HL-60/S4 (cell line): ENCODE data around the gene SSBP3.

Source experiments
- in situ Hi-C: fragments of 300-500 bp; cut with MboI; formaldehyde crosslinking; loops from 2 replicates; pipeline ENCODE4 v1.14.3; 2022; ENCODE audit warnings: low sequenced_read_pairs

The SSBP3 gene

DNA sequence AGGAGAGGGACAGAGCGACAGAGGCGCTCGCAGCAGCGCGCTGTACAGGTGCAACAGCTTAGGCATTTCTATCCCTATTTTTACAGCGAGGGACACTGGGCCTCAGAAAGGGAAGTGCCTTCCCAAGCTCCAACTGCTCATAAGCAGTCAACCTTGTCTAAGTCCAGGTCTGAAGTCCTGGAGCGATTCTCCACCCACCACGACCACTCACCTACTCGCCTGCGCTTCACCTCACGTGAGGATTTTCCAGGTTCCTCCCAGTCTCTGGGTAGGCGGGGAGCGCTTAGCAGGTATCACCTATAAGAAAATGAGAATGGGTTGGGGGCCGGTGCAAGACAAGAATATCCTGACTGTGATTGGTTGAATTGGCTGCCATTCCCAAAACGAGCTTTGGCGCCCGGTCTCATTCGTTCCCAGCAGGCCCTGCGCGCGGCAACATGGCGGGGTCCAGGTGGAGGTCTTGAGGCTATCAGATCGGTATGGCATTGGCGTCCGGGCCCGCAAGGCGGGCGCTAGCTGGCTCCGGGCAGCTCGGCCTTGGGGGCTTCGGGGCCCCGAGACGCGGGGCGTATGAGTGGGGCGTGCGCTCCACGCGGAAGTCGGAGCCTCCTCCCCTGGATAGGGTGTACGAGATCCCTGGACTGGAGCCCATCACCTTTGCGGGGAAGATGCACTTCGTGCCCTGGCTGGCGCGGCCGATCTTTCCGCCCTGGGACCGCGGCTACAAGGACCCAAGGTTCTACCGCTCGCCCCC is 206.3 kb downstream of the SSBP3 start, which contains the start of the genes CYB5RL and MRPL37:
Gene CYB5RL, minus strand, starts transcription at position 266 of the 754 bp plus-strand sequence. CDS start 4,414 bp downstream, outside the sequence.
Gene MRPL37, plus strand, starts transcription at position 403 of the 754 bp plus-strand sequence. Its CDS starts 77 bp downstream, at position 480.
- in situ Hi-C loops, result no loop called here

DNA sequence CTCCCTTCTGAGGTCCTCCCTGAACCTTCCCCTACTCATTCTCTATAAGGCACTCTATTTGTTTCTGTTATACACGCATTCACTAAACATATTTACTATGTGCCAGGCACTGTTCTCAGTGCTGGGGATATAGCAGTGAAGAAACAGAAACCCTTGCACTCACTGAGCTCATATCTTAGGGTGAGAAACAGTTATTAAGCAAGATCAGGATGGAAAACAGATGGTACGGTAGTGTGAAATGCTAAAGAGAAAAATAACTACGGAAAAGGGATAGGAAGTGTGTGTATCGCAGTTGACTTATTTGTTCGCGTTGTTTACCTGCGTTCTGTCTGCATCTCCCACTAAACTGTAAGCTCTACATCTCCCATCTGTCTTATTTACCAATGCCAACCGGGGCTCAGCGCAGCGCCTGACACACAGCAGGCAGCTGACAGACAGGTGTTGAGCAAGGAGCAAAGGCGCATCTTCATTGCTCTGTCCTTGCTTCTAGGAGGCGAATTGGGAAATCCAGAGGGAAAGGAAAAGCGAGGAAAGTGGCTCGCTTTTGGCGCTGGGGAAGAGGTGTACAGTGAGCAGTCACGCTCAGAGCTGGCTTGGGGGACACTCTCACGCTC is 206.9 kb downstream of the SSBP3 start:
- in situ Hi-C loops, result no loop called here

GRCh38 chr1:54193453-54193852 is 212.7 kb downstream of the SSBP3 start:
- in situ Hi-C loops, result no loop called here

GRCh38 chr1:54191525-54191924 is 214.7 kb downstream of the SSBP3 start:
- in situ Hi-C loops, result no loop called here

DNA sequence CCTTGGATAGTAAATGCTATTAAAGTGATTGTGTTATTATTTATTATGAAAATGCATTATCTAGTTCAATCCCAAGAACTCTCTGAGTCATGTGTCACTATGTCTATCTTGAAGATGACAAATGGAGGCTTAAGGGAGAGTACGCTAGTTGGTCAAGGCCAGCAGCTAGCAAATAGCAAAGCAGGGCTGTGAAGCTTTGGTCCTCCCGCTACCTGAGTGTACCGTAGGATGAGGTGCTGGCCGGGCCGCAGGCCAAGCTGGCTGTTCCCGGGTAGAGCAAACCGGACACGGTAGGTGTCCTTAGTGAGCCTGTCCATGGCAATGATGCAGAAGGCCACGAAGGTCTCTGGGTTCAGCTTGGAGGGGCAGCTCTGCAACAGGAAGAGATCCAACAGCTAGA is 215.7 kb downstream of the SSBP3 start:
- in situ Hi-C loops, result no loop called here

GRCh38 chr1:54188291-54188690 is 217.9 kb downstream of the SSBP3 start:
- in situ Hi-C loops, result no loop called here

GRCh38 chr1:54186056-54186455 is 220.1 kb downstream of the SSBP3 start:
- in situ Hi-C loops, result no loop called here

DNA sequence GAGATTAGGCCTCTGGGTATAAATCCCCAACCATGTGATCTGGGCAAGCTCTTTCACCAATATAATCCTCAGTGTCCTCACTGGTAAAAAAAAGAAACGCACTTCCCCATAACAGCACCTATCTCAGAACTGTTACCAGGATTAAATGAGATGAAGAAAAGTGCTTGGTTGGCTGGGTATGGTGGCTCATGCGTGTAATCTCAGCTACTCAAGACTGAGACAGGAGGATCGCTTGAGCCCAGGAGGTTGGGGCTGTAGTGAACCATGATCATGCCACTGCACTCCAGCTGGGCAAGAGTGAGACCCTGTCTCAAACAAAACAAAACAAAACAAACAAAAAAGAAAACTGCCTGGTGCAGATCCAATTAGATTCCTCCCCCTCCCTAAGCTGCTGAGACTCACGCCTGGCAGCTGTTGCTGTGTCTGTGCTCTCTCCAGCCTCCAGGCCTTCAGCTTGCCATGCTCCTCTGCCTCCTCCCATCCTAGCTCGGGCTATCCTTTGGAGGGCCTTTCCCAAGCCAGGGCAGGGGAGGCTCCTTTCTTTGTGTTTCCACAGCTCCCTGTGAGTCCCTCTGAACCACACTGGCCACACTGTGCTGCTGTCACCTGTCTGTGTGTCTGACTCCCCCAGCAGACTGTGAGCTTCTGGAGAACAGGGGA is 225.4 kb downstream of the SSBP3 start:
- in situ Hi-C loops, result no loop called here

DNA sequence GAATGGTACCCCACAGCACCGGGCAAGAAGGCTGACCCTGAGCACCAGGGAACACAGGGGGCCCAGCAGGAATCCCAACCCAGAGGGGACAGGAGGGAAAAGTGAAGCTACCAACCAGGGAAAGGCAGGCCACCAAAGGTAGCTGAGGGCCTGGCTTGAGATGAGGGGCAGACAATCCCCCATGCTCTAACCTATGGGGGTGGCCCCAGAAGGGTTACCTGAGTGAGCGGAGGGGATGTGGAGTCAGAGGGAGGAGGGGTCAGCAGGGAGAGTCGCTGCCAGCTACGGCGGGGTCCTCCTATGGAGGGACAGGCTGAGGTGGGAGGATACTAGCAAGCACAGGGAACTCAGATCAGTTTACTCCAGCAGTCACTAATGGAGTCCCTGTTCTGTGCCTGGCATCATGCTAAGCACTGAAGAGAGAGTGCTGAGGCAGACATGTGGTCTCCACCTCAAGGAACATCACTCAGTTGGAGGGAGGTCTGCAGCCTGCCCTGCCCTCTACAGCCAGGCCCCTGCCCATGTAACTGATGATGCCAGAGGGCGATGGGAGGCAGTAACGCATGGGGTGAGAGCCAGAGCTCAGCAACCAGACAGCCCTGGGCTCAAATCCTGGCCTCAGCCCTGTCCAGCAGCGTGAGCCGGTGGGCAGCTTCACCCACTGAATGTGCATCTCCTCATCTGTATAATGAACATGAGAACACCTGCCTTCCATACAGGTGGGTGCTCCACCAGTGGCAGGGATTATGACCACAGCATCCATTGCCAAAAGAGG is 227.7 kb downstream of the SSBP3 start:
- in situ Hi-C loops, result no loop called here

- in situ Hi-C loops, result no loop called here
Measured at GRCh38 chr1:54177726-54178125, 228.5 kb downstream of the SSBP3 start.

GRCh38 chr1:54176621-54177327 is 229.4 kb downstream of the SSBP3 start:
- in situ Hi-C loops, result no loop called here
